Large intestine (tissue), 3 donors: Measurements from ENCODE around the gene SLC52A3. TPM values are rescaled to one million over a fixed set of nuclear protein-coding genes. Genes with fewer than 3 reads are reported as not detected.
A peak's percentile ranks its signal among the peaks of the same experiment; 100 is the strongest.

Experiments
- DNase-seq, 2 donors: peaks; one replicate each; pipeline versions ENCODE4 v3.0.0 to v3.0.0-alpha.2; 2013
- H3K27ac ChIP-seq: one replicate; pipeline ENCODE4 v1.5.1; 2013; ENCODE audit warnings: low read length
- H3K27me3 ChIP-seq: 2 replicates; pipeline ENCODE4 v1.6.1; 2013; ENCODE audit warnings: low read length; ENCODE audit not compliant: control insufficient read depth, insufficient read depth
- H3K36me3 ChIP-seq: 2 replicates; pipeline ENCODE4 v1.6.1; 2013; ENCODE audit warnings: low read length; ENCODE audit not compliant: control insufficient read depth, insufficient read depth
- H3K4me1 ChIP-seq: one replicate; pipeline ENCODE4 v1.6.1; 2013; ENCODE audit warnings: low read length; ENCODE audit not compliant: control insufficient read depth, insufficient read depth
- H3K4me3 ChIP-seq: one replicate; pipeline ENCODE4 v1.5.1; 2013; ENCODE audit warnings: low read length
- H3K9me3 ChIP-seq: one replicate; pipeline ENCODE4 v1.6.1; 2013; ENCODE audit warnings: mild to moderate bottlenecking, low read depth, low read length, moderate library complexity; ENCODE audit not compliant: control insufficient read depth
- WGBS: methylation state at CpG from one replicate; pipeline ENCODE4 v1.1.5; 2013; ENCODE audit warnings: low lambda C conversion rate; ENCODE audit not compliant: insufficient coverage; 5-methylcytosine and 5-hydroxymethylcytosine counted together
- polyA plus RNA-seq: library from polyadenylated mRNA; unstranded; fragments of 120-200 nt; gene quantifications from one replicate; pipeline ENCODE4 v1.2.1, GENCODE V29; 2013

SLC52A3 gene
- polyA plus RNA-seq, 1 donor, result 11.3 TPM

- Histone ChIP-seq H3K4me1 (peaks cover 3% of the 10 kb centered on the region), H3K27ac (no peak overlapping the region), H3K9me3 (peaks cover 5% of the 10 kb centered on the region), H3K27me3 (no peaks in the 10 kb centered on the region), H3K4me3 (no peak overlapping the region), H3K36me3 (no peaks in the 10 kb centered on the region)
- no peak for DNase-seq
- no CpG with 5 or more reads among the region's 10 CpGs for WGBS
These were observed 14.2 kb downstream of the SLC52A3 start for GRCh38 chr20:753897-754635.

GRCh38 chr20:753136-753535 is 15.2 kb downstream of the SLC52A3 start:
- DNase-seq, result no peak
- Histone ChIP-seq H3K36me3 (no peaks in the 10 kb centered on the region), H3K4me1 (peaks cover 3% of the 10 kb centered on the region), H3K9me3 (peaks cover 5% of the 10 kb centered on the region), H3K27ac (no peak overlapping the region), H3K4me3 (no peak overlapping the region), H3K27me3 (no peaks in the 10 kb centered on the region)
- WGBS, result 82% methylated on average over 2 of the region's 3 CpGs

- no peak for DNase-seq
- peaks cover 3% of the 10 kb centered on the region for H3K4me1 ChIP-seq
- no CpG with 5 or more reads among the region's 5 CpGs for WGBS
- H3K27me3 ChIP-seq, result no peaks in the 10 kb centered on the region
- peaks cover 5% of the 10 kb centered on the region for H3K9me3 ChIP-seq
- no peak overlapping the region for H3K27ac ChIP-seq
- H3K36me3 ChIP-seq, result no peaks in the 10 kb centered on the region
- no peak overlapping the region for H3K4me3 ChIP-seq
These were observed 16.0 kb downstream of the SLC52A3 start for GRCh38 chr20:752291-752690.

- 100% methylated on average over 1 of the region's 5 CpGs for WGBS
- DNase-seq, result no peak
- H3K4me1 ChIP-seq, result peaks cover 3% of the 10 kb centered on the region
- no peak overlapping the region for H3K4me3 ChIP-seq
- peaks cover 5% of the 10 kb centered on the region for H3K9me3 ChIP-seq
- H3K27ac ChIP-seq, result peak overlapping the region; percentile 76
- H3K36me3 ChIP-seq, result no peaks in the 10 kb centered on the region
- H3K27me3 ChIP-seq, result no peaks in the 10 kb centered on the region
These were observed 16.5 kb downstream of the SLC52A3 start for GRCh38 chr20:751761-752160.

- Histone ChIP-seq H3K9me3 (peaks cover 11% of the 10 kb centered on the region), H3K4me1 (peaks cover 3% of the 10 kb centered on the region), H3K27me3 (no peaks in the 10 kb centered on the region), H3K4me3 (no peak overlapping the region), H3K27ac (peak overlapping the region; percentile 76), H3K36me3 (no peaks in the 10 kb centered on the region)
- WGBS, result no CpG with 5 or more reads among the region's 3 CpGs
- DNase-seq, result peak; percentile 96 to 98
These were observed 17.5 kb downstream of the SLC52A3 start for GRCh38 chr20:750801-751200.

- Histone ChIP-seq H3K36me3 (no peaks in the 10 kb centered on the region), H3K4me1 (no peaks in the 10 kb centered on the region), H3K27me3 (no peaks in the 10 kb centered on the region), H3K9me3 (peaks cover 6% of the 10 kb centered on the region), H3K4me3 (no peak overlapping the region), H3K27ac (no peak overlapping the region)
- 78% methylated on average over 4 of the region's 4 CpGs for WGBS
- DNase-seq, result no peak
These were observed 22.5 kb downstream of the SLC52A3 start for GRCh38 chr20:745683-746301.

- Histone ChIP-seq H3K4me3 (no peak overlapping the region), H3K27ac (no peak overlapping the region), H3K9me3 (peaks cover 6% of the 10 kb centered on the region), H3K36me3 (no peaks in the 10 kb centered on the region), H3K27me3 (no peaks in the 10 kb centered on the region), H3K4me1 (peaks cover 3% of the 10 kb centered on the region)
- 63% methylated on average over 1 of the region's 2 CpGs for WGBS
- DNase-seq, result no peak
These were observed 26.1 kb downstream of the SLC52A3 start for GRCh38 chr20:742156-742555.

GRCh38 chr20:741620-742019 is 26.7 kb downstream of the SLC52A3 start:
- no peaks in the 10 kb centered on the region for H3K27me3 ChIP-seq
- no peak overlapping the region for H3K27ac ChIP-seq
- peaks cover 3% of the 10 kb centered on the region for H3K4me1 ChIP-seq
- no peaks in the 10 kb centered on the region for H3K36me3 ChIP-seq
- no peak overlapping the region for H3K4me3 ChIP-seq
- DNase-seq, result no peak
- H3K9me3 ChIP-seq, result peaks cover 6% of the 10 kb centered on the region
- WGBS, result no CpG with 5 or more reads among the region's 6 CpGs

GRCh38 chr20:740162-740561 is 28.1 kb downstream of the SLC52A3 start:
- no peaks in the 10 kb centered on the region for H3K27me3 ChIP-seq

GRCh38 chr20:739736-740135 is 28.6 kb downstream of the SLC52A3 start:
- H3K4me3 ChIP-seq, result no peak overlapping the region
- peaks cover 3% of the 10 kb centered on the region for H3K4me1 ChIP-seq
- H3K27ac ChIP-seq, result no peak overlapping the region
- no CpG with 5 or more reads among the region's 8 CpGs for WGBS
- no peaks in the 10 kb centered on the region for H3K9me3 ChIP-seq
- H3K36me3 ChIP-seq, result no peaks in the 10 kb centered on the region
- no peak for DNase-seq
- no peaks in the 10 kb centered on the region for H3K27me3 ChIP-seq

More at GRCh38 chr20:740162-740561, 28.1 kb downstream of the SLC52A3 start:
- peak; percentile 29 to 69 for DNase-seq
- H3K27ac ChIP-seq, result no peak overlapping the region
- no peaks in the 10 kb centered on the region for H3K36me3 ChIP-seq
- no peak overlapping the region for H3K4me3 ChIP-seq
- WGBS, result no CpG with 5 or more reads among the region's 7 CpGs
- H3K4me1 ChIP-seq, result peaks cover 3% of the 10 kb centered on the region
- H3K9me3 ChIP-seq, result no peaks in the 10 kb centered on the region
